Sigmoid colon (tissue), 4 donors: ENCODE results near the gene ZFP90.

Experiments used
- CTCF ChIP-seq, 4 experiments: fragments of 450-650 bp in 3 of 4; fragments of 200-600 bp in 1 of 4; IDR thresholded peaks; one replicate each; pipeline ENCODE4 v1.5.1; 2016 to 2019; ENCODE audit warnings: antibody characterized with exemption in 4 of 4, mild to moderate bottlenecking in 3 of 4, moderate library complexity in 2 of 4
- POLR2A ChIP-seq, 2 donors: fragments of 450-650 bp; IDR thresholded peaks; one replicate each; pipeline ENCODE4 v1.6.1; 2016; ENCODE audit warnings: antibody characterized with exemption in 2 of 2, mild to moderate bottlenecking in 2 of 2, moderate library complexity in 2 of 2
- POLR2AphosphoS5 ChIP-seq, 4 donors: sonication (generic); formaldehyde crosslinking; IDR thresholded peaks; one replicate each; pipeline ENCODE4 v1.6.1; 2017; ENCODE audit warnings: antibody characterized with exemption in 4 of 4

- no peak for TF ChIP-seq POLR2A (IDR thresholded peaks at IDR 0.05)
- TF ChIP-seq CTCF (IDR thresholded peaks at IDR 0.05): no peak
- TF ChIP-seq POLR2AphosphoS5 (IDR thresholded peaks at IDR 0.05): no peak
Measured at GRCh38 chr16:68504066-68504465, 35.0 kb upstream of the ZFP90 start.
